ENCODE data around the gene ZFR.

GRCh38 chr5:32421075-32421474 lies 23.5 kb downstream of the ZFR start:
- TF ChIP-seq CTCF (IDR thresholded peaks at IDR 0.05): no peak
- no peak for TF ChIP-seq POLR2A (IDR thresholded peaks at IDR 0.05)

Data from esophagus squamous epithelium (tissue), 4 donors.